T-helper 22 cell (primary cell): ENCODE measurements around the gene IL18BP.

Experiments
- DNase-seq: peaks from one replicate; pipeline ENCODE4 v3.0.0-alpha.2; 2020; ENCODE audit warnings: low read depth

IL18BP gene

GRCh38 chr11:72045849-72046248, 47.1 kb downstream of the IL18BP start:
- DNase-seq: no peak

DNA sequence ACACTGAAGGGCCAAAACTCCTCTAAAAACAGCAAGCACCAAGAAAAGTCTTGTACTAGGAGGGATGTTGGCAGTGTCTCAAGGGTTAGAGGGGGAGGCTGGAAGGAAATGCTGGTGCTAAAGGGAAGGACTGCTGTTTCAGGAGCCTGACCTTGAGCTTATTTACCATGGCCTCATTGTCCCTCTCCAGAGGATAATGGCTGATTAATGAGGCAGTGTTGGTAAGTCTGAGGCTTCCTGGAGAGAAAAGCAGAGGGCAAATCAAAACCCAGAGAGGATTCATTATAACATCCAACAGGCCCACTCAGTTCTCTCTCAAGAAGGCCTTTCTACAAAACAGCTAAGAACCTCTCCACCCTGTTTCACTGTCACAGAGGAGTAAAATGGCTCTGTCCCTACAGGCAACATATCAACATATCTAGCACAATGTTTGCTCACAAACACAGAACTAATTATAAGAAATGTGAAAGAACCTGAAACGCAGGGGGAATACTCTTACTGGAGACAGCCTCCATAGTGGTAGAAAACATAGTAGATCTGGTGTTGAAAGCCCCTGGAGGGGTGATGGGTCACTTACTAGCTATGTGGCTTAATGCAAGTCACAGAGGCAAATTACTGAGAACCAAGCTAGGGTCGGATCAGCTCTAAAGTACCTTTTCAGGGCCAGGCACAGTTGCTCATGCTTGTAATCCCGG, 50.2 kb downstream of the IL18BP start:
- no peak for DNase-seq
